Spinal cord (tissue), 10 donors: ENCODE results near the gene SLFN14. TPM values are rescaled to one million over a fixed set of nuclear protein-coding genes. Genes with fewer than 3 reads are reported as not detected.
"Not testable (repeated sequence)": the region's sequence is repeated elsewhere in the genome, so short reads cannot be mapped to it uniquely, and the experiment has no call there.

Source experiments
- DNase-seq, 6 donors: peaks; one replicate each; pipeline versions ENCODE4 v3.0.0 to v3.0.0-alpha.2; 2013 to 2015; ENCODE audit warnings: low spot score in 6 of 6, low read depth in 4 of 6
- H3K27ac ChIP-seq: one replicate; pipeline ENCODE4 v1.5.1; 2013; ENCODE audit warnings: low read depth, low read length, control low read depth
- H3K27me3 ChIP-seq: one replicate; pipeline ENCODE4 v1.6.1; 2013; ENCODE audit warnings: low read length; ENCODE audit not compliant: control insufficient read depth, insufficient read depth
- H3K36me3 ChIP-seq: one replicate; pipeline ENCODE4 v1.6.1; 2013; ENCODE audit warnings: low read length; ENCODE audit not compliant: control insufficient read depth, insufficient read depth
- H3K4me1 ChIP-seq: one replicate; pipeline ENCODE4 v1.6.1; 2013; ENCODE audit warnings: low read length; ENCODE audit not compliant: control insufficient read depth, insufficient read depth
- H3K4me3 ChIP-seq: one replicate; pipeline ENCODE4 v1.5.1; 2013; ENCODE audit warnings: low read depth, low read length, control low read depth
- H3K9me3 ChIP-seq: one replicate; pipeline ENCODE4 v1.6.1; 2013; ENCODE audit warnings: low read length; ENCODE audit not compliant: control insufficient read depth, insufficient read depth
- WGBS: methylation state at CpG from one replicate; pipeline ENCODE4 v1.1.5; 2013; ENCODE audit warnings: missing lambda C conversion rate; ENCODE audit not compliant: insufficient coverage; 5-methylcytosine and 5-hydroxymethylcytosine counted together
- polyA plus RNA-seq, 2 donors: library from polyadenylated mRNA; unstranded; fragments of 120-200 nt; gene quantifications; one replicate each; pipeline ENCODE4 v1.2.1, GENCODE V29; 2013; ENCODE audit not compliant: insufficient read length in 2 of 2
- total RNA-seq, 2 donors: library from RNA; depleted of rRNA in 1 of 2; stranded (reverse); fragments of 120-200 nt in 1 of 2; fragments of >200 nt in 1 of 2; gene quantifications; one replicate each; pipeline versions ENCODE4 v1.2.3 to v1.2.4, GENCODE V29; 2013 to 2014
- donor health status: healthy.

The SLFN14 gene
- total and polyA plus RNA-seq, 4 donors: 0.09 to 1.4 (median 0.50) TPM; not detected in 1

DNA sequence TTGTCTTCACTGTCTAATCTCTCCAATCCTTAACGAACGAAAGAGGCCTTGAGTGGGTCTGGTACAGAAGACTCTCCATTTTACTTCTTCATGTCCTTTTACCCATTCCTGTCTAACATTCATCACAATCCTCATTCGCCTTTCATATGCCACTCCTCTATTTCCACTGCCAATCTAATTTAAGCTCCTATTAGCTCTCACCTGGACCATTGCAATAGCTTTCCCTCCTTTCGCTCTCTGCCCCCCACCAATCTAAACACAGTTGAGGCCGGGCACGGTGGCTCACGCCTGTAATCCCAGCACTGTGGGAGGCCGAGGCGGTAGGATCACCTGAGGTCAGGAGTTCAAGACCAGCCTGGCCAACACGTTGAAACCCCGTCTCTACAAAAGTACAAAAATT is 6.3 kb upstream of the SLFN14 start:
- Histone ChIP-seq H3K4me1 (peaks cover 14% of the 10 kb centered on the region), H3K27ac (no peak overlapping the region), H3K27me3 (no peaks in the 10 kb centered on the region), H3K9me3 (no peaks in the 10 kb centered on the region), H3K4me3 (peak overlapping the region; percentile 88), H3K36me3 (no peaks in the 10 kb centered on the region)
- 80% methylated on average over 10 of the region's 11 CpGs for WGBS
- no peak for DNase-seq

- H3K4me1 ChIP-seq, H3K36me3 ChIP-seq, H3K9me3 ChIP-seq, H3K27me3 ChIP-seq, H3K4me3 ChIP-seq, H3K27ac ChIP-seq, DNase-seq: not testable (repeated sequence)
- WGBS: 86% methylated on average over 4 of the region's 16 CpGs
Observed at GRCh38 chr17:35563181-35563580, 2.6 kb upstream of the SLFN14 start.

- H3K36me3 ChIP-seq: no peaks in the 10 kb centered on the region
- 86% methylated on average over 1 of the region's 2 CpGs for WGBS
- peaks cover 8% of the 10 kb centered on the region for H3K27me3 ChIP-seq
- no peaks in the 10 kb centered on the region for H3K9me3 ChIP-seq
- no peak overlapping the region for H3K27ac ChIP-seq
- no peak for DNase-seq
- no peak overlapping the region for H3K4me3 ChIP-seq
- no peaks in the 10 kb centered on the region for H3K4me1 ChIP-seq
Observed at GRCh38 chr17:35559495-35560210, 966 bp downstream of the SLFN14 start.

DNA sequence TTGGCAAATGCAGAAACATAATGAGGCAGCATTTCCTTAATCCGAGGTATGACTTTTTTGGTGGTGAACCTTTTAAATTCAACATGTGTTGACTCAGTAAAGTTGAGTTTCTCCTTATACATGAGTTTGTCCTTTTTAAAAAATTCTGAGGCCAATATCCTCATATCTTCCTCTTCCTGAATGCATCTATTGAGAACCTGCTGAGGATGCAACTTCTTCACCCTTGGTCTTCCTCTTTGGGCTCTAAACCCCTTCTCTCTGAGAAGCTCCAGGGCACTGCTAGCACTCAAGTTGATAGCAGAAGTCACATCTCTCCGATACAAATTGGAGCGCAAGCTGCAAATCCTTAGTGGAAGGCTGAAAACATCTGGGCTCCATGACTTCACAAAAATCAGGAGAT is 3.3 kb downstream of the SLFN14 start:
- Histone ChIP-seq H3K4me3 (no peak overlapping the region), H3K27me3 (peaks cover 14% of the 10 kb centered on the region), H3K27ac (no peak overlapping the region), H3K9me3 (no peaks in the 10 kb centered on the region), H3K36me3 (no peaks in the 10 kb centered on the region), H3K4me1 (no peaks in the 10 kb centered on the region)
- DNase-seq: no peak
- 94% methylated on average over 2 of the region's 3 CpGs for WGBS

DNA sequence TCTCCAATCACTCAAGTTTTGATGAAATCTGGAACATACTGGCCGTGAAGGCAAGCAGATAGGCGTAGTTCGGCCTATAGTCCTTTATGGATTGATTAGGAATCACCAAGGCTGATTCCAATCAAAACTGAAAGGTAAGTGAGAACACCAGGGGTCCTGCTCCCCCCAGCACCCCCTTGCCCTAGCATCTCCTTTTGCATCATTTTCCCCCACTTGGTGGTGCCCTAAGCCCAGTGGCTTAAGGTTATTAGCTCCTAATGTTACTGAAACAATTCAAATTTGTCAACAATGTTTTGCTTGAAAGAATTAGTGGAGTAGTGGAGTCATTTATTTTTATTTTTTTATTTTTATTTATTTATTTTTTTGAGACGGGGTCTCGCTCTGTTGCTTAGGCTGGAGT is 4.9 kb downstream of the SLFN14 start:
- Histone ChIP-seq H3K4me3 (no peak overlapping the region), H3K36me3 (no peaks in the 10 kb centered on the region), H3K9me3 (no peaks in the 10 kb centered on the region), H3K4me1 (no peaks in the 10 kb centered on the region), H3K27me3 (peaks cover 14% of the 10 kb centered on the region), H3K27ac (no peak overlapping the region)
- WGBS: no CpG with 5 or more reads among the region's 5 CpGs
- no peak for DNase-seq

- Histone ChIP-seq H3K9me3 (no peaks in the 10 kb centered on the region), H3K4me1 (no peaks in the 10 kb centered on the region), H3K36me3 (no peaks in the 10 kb centered on the region), H3K4me3 (no peak overlapping the region), H3K27ac (no peak overlapping the region), H3K27me3 (peaks cover 12% of the 10 kb centered on the region)
- WGBS: 80% methylated on average over 1 of the region's 5 CpGs
- no peak for DNase-seq
Observed at GRCh38 chr17:35554668-35555067, 6.0 kb downstream of the SLFN14 start.

- H3K27ac ChIP-seq: no peak overlapping the region
- no peaks in the 10 kb centered on the region for H3K36me3 ChIP-seq
- no peaks in the 10 kb centered on the region for H3K9me3 ChIP-seq
- no peak for DNase-seq
- no peaks in the 10 kb centered on the region for H3K4me1 ChIP-seq
- no peak overlapping the region for H3K4me3 ChIP-seq
- WGBS: no CpG with 5 or more reads among the region's 4 CpGs
- H3K27me3 ChIP-seq: peaks cover 13% of the 10 kb centered on the region
Observed at GRCh38 chr17:35553310-35553709, 7.3 kb downstream of the SLFN14 start.

- 56% methylated on average over 1 of the region's 1 CpG for WGBS
- H3K4me1 ChIP-seq: no peaks in the 10 kb centered on the region
- no peak overlapping the region for H3K4me3 ChIP-seq
- no peak overlapping the region for H3K27ac ChIP-seq
- DNase-seq: no peak
- no peaks in the 10 kb centered on the region for H3K9me3 ChIP-seq
- H3K36me3 ChIP-seq: no peaks in the 10 kb centered on the region
- H3K27me3 ChIP-seq: peaks cover 16% of the 10 kb centered on the region
Observed at GRCh38 chr17:35548978-35549377, 11.6 kb downstream of the SLFN14 start.

DNA sequence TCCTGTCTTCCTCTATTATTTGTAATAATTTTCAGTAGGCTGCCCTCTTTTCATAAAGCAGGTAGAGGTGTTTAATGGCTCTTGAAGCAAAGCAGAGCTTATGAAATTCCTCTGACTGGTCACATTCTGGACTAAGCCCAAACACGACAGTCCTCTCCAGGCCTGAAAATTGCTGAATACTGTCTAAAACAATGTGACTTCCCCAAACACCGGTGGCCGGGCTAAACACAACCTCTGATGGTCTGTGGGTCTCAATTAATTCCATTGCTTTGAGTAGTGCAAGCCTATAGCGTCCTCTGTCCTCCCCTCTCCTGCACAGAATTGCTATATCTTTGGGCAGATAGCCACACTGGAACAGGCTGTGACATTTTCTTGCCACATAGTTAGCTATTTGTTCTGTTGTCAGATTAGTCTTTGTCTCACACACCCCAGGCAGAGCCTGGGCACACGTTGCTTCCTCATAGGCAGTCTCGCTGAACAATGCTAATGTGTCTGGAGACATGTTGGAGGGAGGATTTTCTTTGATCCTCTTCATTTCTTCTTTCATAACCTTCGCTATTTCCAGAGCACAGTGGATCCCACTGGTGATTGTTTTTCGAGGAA is 12.3 kb downstream of the SLFN14 start:
- WGBS: 76% methylated on average over 3 of the region's 8 CpGs
- no peak overlapping the region for H3K27ac ChIP-seq

GRCh38 chr17:35546487-35546886 is 14.1 kb downstream of the SLFN14 start:
- Histone ChIP-seq H3K27ac (no peak overlapping the region), H3K9me3 (no peaks in the 10 kb centered on the region), H3K27me3 (peaks cover 11% of the 10 kb centered on the region), H3K4me3 (no peak overlapping the region), H3K4me1 (no peaks in the 10 kb centered on the region), H3K36me3 (no peaks in the 10 kb centered on the region)
- DNase-seq: no peak
- WGBS: 83% methylated on average over 1 of the region's 1 CpG

More for the DNA sequence above, 12.3 kb downstream of the SLFN14 start:
- Histone ChIP-seq H3K9me3 (no peaks in the 10 kb centered on the region), H3K36me3 (no peaks in the 10 kb centered on the region), H3K27me3 (peaks cover 16% of the 10 kb centered on the region), H3K4me1 (no peaks in the 10 kb centered on the region), H3K4me3 (no peak overlapping the region)
- DNase-seq: no peak
